Activated CD4-positive, alpha-beta T cell treated with anti-CD3 and anti-CD28 coated beads, Interleukin-2, amount 10 ng/mL, durations not matched to agents 24 days and 14 days (primary cell): Measurements from ENCODE around the gene SEC14L6. TPM values are rescaled to one million over a fixed set of nuclear protein-coding genes. Genes with fewer than 3 reads are reported as not detected.

Experiments used
- DNase-seq: peaks from one replicate; pipeline ENCODE4 v3.0.0; 2022
- H3K27ac Mint-ChIP-seq: one replicate; pipeline ENCODE4 v1.8.0; 2022; ENCODE audit warnings: mild to moderate bottlenecking, mixed read lengths
- H3K27me3 Mint-ChIP-seq: one replicate; pipeline ENCODE4 v1.8.0; 2022; ENCODE audit warnings: mixed read lengths
- H3K36me3 Mint-ChIP-seq: one replicate; pipeline ENCODE4 v1.8.0; 2022; ENCODE audit warnings: low read depth, mild to moderate bottlenecking, mixed read lengths
- H3K4me1 Mint-ChIP-seq: one replicate; pipeline ENCODE4 v1.8.0; 2021; ENCODE audit warnings: mixed read lengths
- H3K4me3 Mint-ChIP-seq: one replicate; pipeline ENCODE4 v1.8.0; 2022; ENCODE audit warnings: mild to moderate bottlenecking, moderate library complexity, mixed read lengths
- H3K9me3 Mint-ChIP-seq: one replicate; pipeline ENCODE4 v1.8.0; 2021; ENCODE audit warnings: mixed read lengths
- intact Hi-C: fragments of 100-400 bp; cut with micrococcal nuclease; formaldehyde crosslinking; loops from one replicate; pipeline ENCODE4 v1.15.1; 2023
- total RNA-seq: library from RNA; stranded (reverse); gene quantifications from 2 replicates; pipeline ENCODE4 v1.2.3, GENCODE V29; 2022

The SEC14L6 gene
- total RNA-seq, 1 donor from 2014 or later, result not detected

DNA sequence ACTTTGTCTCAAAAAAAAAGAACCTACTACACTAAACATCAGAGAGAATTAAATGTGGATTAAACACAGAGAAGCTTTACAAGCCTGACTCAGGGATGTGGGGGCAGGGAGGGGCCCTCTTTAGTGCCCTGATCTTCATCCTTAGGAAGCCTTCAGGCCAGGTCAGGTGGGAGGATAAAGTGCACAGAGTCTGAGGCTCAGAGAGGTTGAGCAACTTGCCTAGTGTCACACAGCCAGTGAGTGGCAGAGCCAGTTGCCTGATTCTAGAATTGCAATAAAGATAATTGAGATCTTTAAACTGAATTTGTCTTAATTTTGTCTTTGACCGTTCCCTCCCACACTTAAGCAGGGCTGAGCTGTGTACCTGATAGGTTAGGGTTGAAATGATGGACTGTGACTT is 7.2 kb downstream of the SEC14L6 start:
- H3K27ac Mint-ChIP-seq, result no peak overlapping the region
- no peaks in the 10 kb centered on the region for H3K9me3 Mint-ChIP-seq
- no peak for DNase-seq
- peaks cover 27% of the 10 kb centered on the region for H3K27me3 Mint-ChIP-seq
- intact Hi-C loops, result no loop called here
- H3K36me3 Mint-ChIP-seq, result no peaks in the 10 kb centered on the region
- no peak overlapping the region for H3K4me3 Mint-ChIP-seq
- H3K4me1 Mint-ChIP-seq, result peaks cover 2% of the 10 kb centered on the region

DNA sequence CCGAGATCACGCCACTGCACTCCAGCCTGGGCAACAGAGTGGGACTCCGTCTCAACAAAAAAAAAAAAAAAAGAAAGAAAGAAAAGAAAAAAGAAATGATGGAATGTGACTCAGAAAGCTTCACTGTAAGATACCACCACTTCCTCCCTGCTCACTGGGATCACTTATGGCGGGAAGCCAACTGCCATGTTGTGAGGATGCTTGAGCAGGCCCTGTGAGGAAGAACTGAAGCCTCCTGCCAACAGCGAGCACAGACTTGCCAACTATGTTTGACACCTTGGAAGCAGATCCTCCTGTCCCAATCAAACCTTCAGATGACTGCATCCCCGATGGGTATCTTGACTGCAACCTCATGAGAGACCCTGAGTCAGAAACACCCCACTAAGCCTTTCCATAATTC is 8.3 kb downstream of the SEC14L6 start:
- peaks cover 24% of the 10 kb centered on the region for H3K27me3 Mint-ChIP-seq

GRCh38 chr22:30537083-30537731 is 9.3 kb downstream of the SEC14L6 start:
- Mint-ChIP-seq H3K27ac (no peak overlapping the region), H3K4me3 (no peak overlapping the region), H3K9me3 (no peaks in the 10 kb centered on the region), H3K27me3 (peaks cover 16% of the 10 kb centered on the region), H3K36me3 (no peaks in the 10 kb centered on the region), H3K4me1 (peaks cover 2% of the 10 kb centered on the region)
- DNase-seq, result no peak
- intact Hi-C loops, result no loop called here

More for the DNA sequence above, 8.3 kb downstream of the SEC14L6 start:
- no peak for DNase-seq
- no peak overlapping the region for H3K27ac Mint-ChIP-seq
- H3K4me1 Mint-ChIP-seq, result peaks cover 2% of the 10 kb centered on the region
- H3K9me3 Mint-ChIP-seq, result no peaks in the 10 kb centered on the region
- no peaks in the 10 kb centered on the region for H3K36me3 Mint-ChIP-seq
- H3K4me3 Mint-ChIP-seq, result no peak overlapping the region
- intact Hi-C loops, result no loop called here

GRCh38 chr22:30535182-30535581 is 11.4 kb downstream of the SEC14L6 start:
- no peaks in the 10 kb centered on the region for H3K9me3 Mint-ChIP-seq
- peaks cover 2% of the 10 kb centered on the region for H3K4me1 Mint-ChIP-seq
- H3K4me3 Mint-ChIP-seq, result no peak overlapping the region
- H3K36me3 Mint-ChIP-seq, result no peaks in the 10 kb centered on the region
- H3K27ac Mint-ChIP-seq, result no peak overlapping the region
- H3K27me3 Mint-ChIP-seq, result peaks cover 3% of the 10 kb centered on the region
- intact Hi-C loops, result no loop called here
- DNase-seq, result no peak

- Mint-ChIP-seq H3K4me3 (no peak overlapping the region), H3K27me3 (peaks cover 1% of the 10 kb centered on the region), H3K36me3 (no peaks in the 10 kb centered on the region), H3K4me1 (peaks cover 2% of the 10 kb centered on the region), H3K27ac (no peak overlapping the region), H3K9me3 (no peaks in the 10 kb centered on the region)
- DNase-seq, result no peak
- intact Hi-C loops, result no loop called here
Measured at GRCh38 chr22:30531651-30532608, 14.6 kb downstream of the SEC14L6 start.

- intact Hi-C loops, result no loop called here
- Mint-ChIP-seq H3K27ac (no peak overlapping the region), H3K4me3 (no peak overlapping the region), H3K27me3 (peaks cover 6% of the 10 kb centered on the region), H3K9me3 (no peaks in the 10 kb centered on the region), H3K36me3 (no peaks in the 10 kb centered on the region), H3K4me1 (no peaks in the 10 kb centered on the region)
- no peak for DNase-seq
Measured at GRCh38 chr22:30526656-30527055, 19.9 kb downstream of the SEC14L6 start.

DNA sequence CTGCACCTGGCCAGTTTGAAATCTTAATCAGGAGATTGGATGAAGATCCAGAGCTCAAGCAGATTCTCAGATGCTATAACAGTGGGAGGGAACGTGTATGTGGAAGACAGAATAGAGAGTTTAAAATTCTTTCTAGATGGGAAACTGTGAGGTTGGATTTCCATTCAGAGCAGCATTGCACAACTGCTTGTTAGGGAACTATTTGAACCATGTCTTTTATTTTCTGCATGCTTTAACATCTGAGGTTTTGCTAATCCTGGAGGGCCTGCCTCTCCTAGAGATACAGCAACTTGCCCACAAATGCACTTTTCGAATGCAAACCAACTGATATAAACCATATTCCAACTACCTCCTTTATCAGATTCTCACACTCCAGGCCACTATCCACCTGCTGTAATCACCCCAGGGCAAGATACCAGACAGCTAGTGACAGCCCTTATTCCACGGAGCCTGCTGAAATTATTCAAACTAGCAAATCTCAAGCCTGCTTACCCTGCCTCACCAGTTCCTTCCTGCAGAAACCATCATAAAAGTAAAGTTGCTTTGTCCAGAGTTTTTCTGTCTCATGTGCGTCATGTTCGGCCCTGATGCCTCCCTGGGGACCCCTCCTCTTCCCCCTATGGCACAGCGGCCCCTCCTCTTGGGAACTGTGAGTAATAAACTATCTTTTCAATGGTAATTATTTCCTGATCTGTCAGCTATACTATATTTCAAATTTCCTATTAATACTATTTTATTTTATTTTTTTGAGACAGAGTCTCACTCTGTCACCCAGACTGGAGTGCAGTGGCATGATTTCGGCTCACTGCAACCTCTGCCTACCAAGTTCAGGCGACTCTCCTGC is 22.7 kb downstream of the SEC14L6 start:
- Mint-ChIP-seq H3K4me1 (no peaks in the 10 kb centered on the region), H3K36me3 (no peaks in the 10 kb centered on the region), H3K27ac (no peak overlapping the region), H3K9me3 (no peaks in the 10 kb centered on the region), H3K4me3 (no peak overlapping the region), H3K27me3 (peaks cover 8% of the 10 kb centered on the region)
- DNase-seq, result no peak
- intact Hi-C loops, result no loop called here

DNA sequence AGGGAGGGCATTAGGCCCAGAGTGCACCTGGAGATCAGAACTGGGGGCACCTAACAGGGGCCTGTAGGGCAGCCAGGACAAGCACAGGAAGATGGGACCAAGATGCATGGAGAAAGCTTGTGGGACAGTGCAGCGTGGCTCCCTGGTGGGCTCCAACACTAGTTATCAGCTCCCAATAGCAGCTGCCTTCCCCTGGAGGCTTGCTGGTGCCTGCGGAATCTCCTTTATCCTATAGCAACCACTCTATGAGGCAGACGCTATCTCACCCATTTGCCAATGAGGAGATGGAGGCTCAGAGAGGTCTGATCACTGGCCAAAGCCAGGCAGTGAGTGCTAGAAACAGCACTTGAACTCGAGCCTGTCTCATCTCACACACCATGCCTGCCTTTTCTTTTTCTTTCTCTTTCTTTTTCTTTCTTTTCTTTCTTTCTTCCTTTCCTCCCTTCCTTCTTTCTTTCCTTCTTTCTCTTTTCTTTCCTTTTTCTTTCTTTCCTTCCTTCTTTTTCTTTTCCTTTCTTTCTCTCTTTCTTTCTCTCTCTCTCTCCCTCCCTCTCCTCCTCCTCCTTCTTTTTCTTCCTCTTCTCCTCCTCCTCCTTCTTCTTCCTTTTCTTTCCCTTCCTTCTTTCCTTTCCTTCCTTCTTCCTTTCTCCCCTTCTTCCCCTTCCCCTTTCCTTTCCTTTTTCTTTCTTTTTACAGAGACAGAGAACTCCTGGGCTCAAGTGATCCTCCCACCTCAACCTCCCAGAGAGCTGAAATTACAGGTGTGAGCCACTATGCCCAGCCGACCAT is 25.0 kb downstream of the SEC14L6 start:
- no peaks in the 10 kb centered on the region for H3K4me1 Mint-ChIP-seq

DNA sequence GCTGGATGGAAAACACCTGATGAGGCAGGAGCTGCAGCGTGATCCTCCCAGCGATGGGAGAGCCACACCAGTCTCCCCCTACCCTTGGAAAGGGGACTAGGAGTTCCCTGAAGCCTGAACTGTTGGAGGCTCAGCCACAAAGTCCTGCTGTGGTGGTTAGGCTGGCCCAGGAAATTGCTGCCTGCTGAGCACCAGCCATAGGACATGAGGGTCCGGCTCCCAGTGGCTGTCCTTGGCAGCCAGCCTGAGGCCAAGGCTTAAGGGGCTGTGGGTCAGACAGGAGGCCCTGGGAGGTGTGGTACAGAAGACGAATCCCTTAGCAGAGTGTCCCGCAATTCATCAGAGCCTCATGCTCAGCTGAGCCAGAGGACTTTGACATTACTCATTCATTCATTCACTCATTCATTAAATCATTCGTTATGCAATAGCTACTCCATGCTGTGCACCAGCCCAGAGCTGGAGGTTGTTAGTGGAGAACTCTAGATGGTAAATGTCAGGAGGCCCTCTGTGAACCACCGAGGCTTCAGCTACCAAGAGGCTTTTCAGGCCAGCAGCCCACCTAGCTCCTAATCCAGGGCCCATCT is 26.6 kb downstream of the SEC14L6 start:
- Mint-ChIP-seq H3K4me1 (no peaks in the 10 kb centered on the region), H3K27ac (no peak overlapping the region), H3K36me3 (no peaks in the 10 kb centered on the region), H3K4me3 (no peak overlapping the region), H3K27me3 (peaks cover 11% of the 10 kb centered on the region), H3K9me3 (no peaks in the 10 kb centered on the region)
- DNase-seq, result no peak
- intact Hi-C loops, result no loop called here

More for the DNA sequence above, 25.0 kb downstream of the SEC14L6 start:
- Mint-ChIP-seq H3K36me3 (no peaks in the 10 kb centered on the region), H3K9me3 (no peaks in the 10 kb centered on the region), H3K27me3 (peaks cover 12% of the 10 kb centered on the region), H3K4me3 (no peak overlapping the region), H3K27ac (no peak overlapping the region)
- DNase-seq, result no peak
- intact Hi-C loops, result no loop called here

DNA sequence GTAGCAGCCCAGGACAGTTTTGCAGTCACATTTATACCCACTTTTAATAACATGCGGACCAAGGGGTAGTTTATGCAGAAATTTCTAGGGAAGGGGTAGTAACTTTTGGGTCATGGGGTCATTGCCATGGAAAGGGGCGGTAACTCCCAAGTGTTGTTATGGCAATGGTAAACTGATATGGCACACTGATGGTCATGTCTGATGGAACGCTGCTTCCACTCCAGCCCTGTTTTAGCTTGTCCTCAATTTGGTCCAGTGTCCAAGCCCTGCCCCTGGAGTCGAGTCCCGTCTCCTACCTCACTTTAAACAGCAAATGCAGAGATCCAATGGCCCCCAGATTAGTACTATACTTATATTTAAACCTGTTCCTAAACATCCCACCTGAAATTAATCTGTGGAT is 29.8 kb downstream of the SEC14L6 start:
- intact Hi-C loops, result no loop called here
- Mint-ChIP-seq H3K4me3 (no peak overlapping the region), H3K36me3 (no peaks in the 10 kb centered on the region), H3K27ac (no peak overlapping the region), H3K4me1 (no peaks in the 10 kb centered on the region), H3K27me3 (peaks cover 6% of the 10 kb centered on the region), H3K9me3 (no peaks in the 10 kb centered on the region)
- no peak for DNase-seq

DNA sequence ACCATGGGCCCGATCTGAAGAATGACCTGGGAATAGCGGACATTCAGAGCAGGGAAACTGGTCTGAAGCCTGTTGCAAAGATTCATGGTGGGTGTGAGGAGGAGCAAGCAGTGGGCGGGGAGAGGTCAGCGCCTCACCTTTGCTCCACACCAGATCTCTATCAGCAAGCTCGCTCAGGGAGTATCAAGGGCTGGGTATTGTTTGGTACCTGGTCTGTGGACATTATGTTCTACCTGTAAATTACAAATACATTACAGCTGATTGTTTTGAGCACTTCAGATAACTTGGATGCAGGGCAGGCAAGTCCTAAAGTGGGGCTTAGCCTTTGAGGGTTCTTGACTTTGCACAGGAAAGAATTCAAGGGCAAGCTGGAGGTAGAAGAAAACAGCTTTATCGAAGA is 30.3 kb downstream of the SEC14L6 start:
- Mint-ChIP-seq H3K9me3 (no peaks in the 10 kb centered on the region), H3K27ac (no peak overlapping the region), H3K4me3 (no peak overlapping the region), H3K27me3 (peaks cover 6% of the 10 kb centered on the region), H3K36me3 (no peaks in the 10 kb centered on the region), H3K4me1 (no peaks in the 10 kb centered on the region)
- intact Hi-C loops, result no loop called here
- DNase-seq, result no peak

DNA sequence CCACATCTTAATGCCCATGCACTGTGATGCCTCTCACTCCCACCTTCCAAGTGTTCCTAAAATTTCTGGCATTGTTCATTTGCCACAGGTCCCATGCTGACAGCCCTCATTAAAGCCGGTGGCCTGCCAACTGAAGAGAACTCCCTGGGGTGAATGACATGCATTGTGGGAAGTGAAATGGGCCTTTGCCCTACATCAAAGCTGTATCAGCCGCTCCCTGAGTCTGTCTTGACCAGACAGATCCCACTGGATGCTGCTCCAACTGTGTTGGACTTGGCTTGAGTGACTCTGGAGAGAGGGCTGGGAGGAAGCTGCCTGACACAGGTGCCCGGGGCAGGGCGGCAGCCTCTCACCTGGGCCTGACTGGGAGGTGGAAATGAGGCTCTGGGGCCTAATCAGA is 32.3 kb downstream of the SEC14L6 start:
- Mint-ChIP-seq H3K4me3 (no peak overlapping the region), H3K4me1 (no peaks in the 10 kb centered on the region), H3K27ac (no peak overlapping the region), H3K27me3 (peaks cover 4% of the 10 kb centered on the region), H3K36me3 (no peaks in the 10 kb centered on the region), H3K9me3 (no peaks in the 10 kb centered on the region)
- DNase-seq, result no peak
- intact Hi-C loops, result no loop called here

- no peaks in the 10 kb centered on the region for H3K4me1 Mint-ChIP-seq
- intact Hi-C loops, result no loop called here
- H3K27ac Mint-ChIP-seq, result no peak overlapping the region
- no peaks in the 10 kb centered on the region for H3K36me3 Mint-ChIP-seq
- peaks cover 7% of the 10 kb centered on the region for H3K27me3 Mint-ChIP-seq
- H3K9me3 Mint-ChIP-seq, result no peaks in the 10 kb centered on the region
- no peak overlapping the region for H3K4me3 Mint-ChIP-seq
- no peak for DNase-seq
Measured at GRCh38 chr22:30513462-30513861, 33.1 kb downstream of the SEC14L6 start.
